ENCODE results near the gene SCIN. TPM values are rescaled to one million over a fixed set of nuclear protein-coding genes. Genes with fewer than 3 reads are reported as not detected.

Gene SCIN
- total RNA-seq, 1 donor from 2014 or later = 0.26 TPM

- Histone ChIP-seq H3K4me3 (ENCODE audit: low read depth, low read length) (no peak overlapping the region), H3K27me3 (ENCODE audit: control insufficient read depth, insufficient read depth, low read length) (peaks cover 3% of the 10 kb centered on the region), H3K36me3 (ENCODE audit: control insufficient read depth, insufficient read depth, low read length) (no peaks in the 10 kb centered on the region)
- no peak for DNase-seq (ENCODE audit: low read depth)
- TF ChIP-seq CTCF (IDR thresholded peaks at IDR 0.05; ENCODE audit: insufficient read depth, low read length, severe bottlenecking) = no peak
- no peak for FAIRE-seq
These were observed 2.5 kb downstream of the SCIN start for GRCh38 chr7:12572941-12573575.

GRCh38 chr7:12573885-12574284 lies 3.4 kb downstream of the SCIN start:
- Histone ChIP-seq H3K27me3 (ENCODE audit: control insufficient read depth, insufficient read depth, low read length) (peaks cover 3% of the 10 kb centered on the region), H3K36me3 (ENCODE audit: control insufficient read depth, insufficient read depth, low read length) (no peaks in the 10 kb centered on the region), H3K4me3 (ENCODE audit: low read depth, low read length) (no peak overlapping the region)
- FAIRE-seq = no peak
- no peak for DNase-seq (ENCODE audit: low read depth)
- no peak for TF ChIP-seq CTCF (IDR thresholded peaks at IDR 0.05; ENCODE audit: insufficient read depth, low read length, severe bottlenecking)

- no peak for TF ChIP-seq CTCF (IDR thresholded peaks at IDR 0.05; ENCODE audit: insufficient read depth, low read length, severe bottlenecking)
These were observed 8.6 kb downstream of the SCIN start for GRCh38 chr7:12578930-12579640.

GRCh38 chr7:12581897-12582296 lies 11.4 kb downstream of the SCIN start:
- no peak for TF ChIP-seq CTCF (IDR thresholded peaks at IDR 0.05; ENCODE audit: insufficient read depth, low read length, severe bottlenecking)
- DNase-seq (ENCODE audit: low read depth) = no peak

More at GRCh38 chr7:12578930-12579640, 8.6 kb downstream of the SCIN start:
- Histone ChIP-seq H3K4me3 (ENCODE audit: low read depth, low read length) (no peak overlapping the region), H3K27me3 (ENCODE audit: control insufficient read depth, insufficient read depth, low read length) (no peaks in the 10 kb centered on the region), H3K36me3 (ENCODE audit: control insufficient read depth, insufficient read depth, low read length) (no peaks in the 10 kb centered on the region)
- FAIRE-seq = no peak
- DNase-seq (ENCODE audit: low read depth) = no peak

GRCh38 chr7:12582362-12582761 lies 11.8 kb downstream of the SCIN start:
- no peaks in the 10 kb centered on the region for H3K36me3 ChIP-seq (ENCODE audit: control insufficient read depth, insufficient read depth, low read length)
- FAIRE-seq = no peak
- no peak for TF ChIP-seq CTCF (IDR thresholded peaks at IDR 0.05; ENCODE audit: insufficient read depth, low read length, severe bottlenecking)
- no peak for DNase-seq (ENCODE audit: low read depth)
- no peaks in the 10 kb centered on the region for H3K27me3 ChIP-seq (ENCODE audit: control insufficient read depth, insufficient read depth, low read length)
- H3K4me3 ChIP-seq (ENCODE audit: low read depth, low read length) = no peak overlapping the region

More at GRCh38 chr7:12581897-12582296, 11.4 kb downstream of the SCIN start:
- Histone ChIP-seq H3K36me3 (ENCODE audit: control insufficient read depth, insufficient read depth, low read length) (no peaks in the 10 kb centered on the region), H3K4me3 (ENCODE audit: low read depth, low read length) (no peak overlapping the region), H3K27me3 (ENCODE audit: control insufficient read depth, insufficient read depth, low read length) (no peaks in the 10 kb centered on the region)
- FAIRE-seq = no peak
